ENCODE data around the gene CBX1.

- TF ChIP-seq CTCF (IDR thresholded peaks at IDR 0.05 in 2 of 3, conservative IDR thresholded peaks at IDR 0.05 in 1 of 3; ENCODE audit: control insufficient read depth in 2 of 3, extremely low read depth in 1 of 3, insufficient read depth in 1 of 3, low read depth in 3 of 3, low read length in 3 of 3): no peak
- TF ChIP-seq BRCA1 (IDR thresholded peaks at IDR 0.05; ENCODE audit: low read depth, low read length): no peak
- TF ChIP-seq HDGF (IDR thresholded peaks at IDR 0.05): no peak
- no peak for TF ChIP-seq EP300 (IDR thresholded peaks at IDR 0.05; ENCODE audit: borderline replicate concordance in 1 of 2, control insufficient read depth in 1 of 2, low read depth in 2 of 2, low read length in 2 of 2)
- no peak for TF ChIP-seq ZBTB40 (IDR thresholded peaks at IDR 0.05; ENCODE audit: borderline replicate concordance)
- TF ChIP-seq EZH2 (IDR thresholded peaks at IDR 0.05; ENCODE audit: borderline replicate concordance, control insufficient read depth, low read depth, low read length): no peak
- no peak for TF ChIP-seq FOS (IDR thresholded peaks at IDR 0.05; ENCODE audit: borderline replicate concordance, extremely low read depth, insufficient read length)
- no peak for TF ChIP-seq REST (IDR thresholded peaks at IDR 0.05; ENCODE audit: low read depth, low read length)
- no peak for TF ChIP-seq POLR2AphosphoS5 (IDR thresholded peaks at IDR 0.05; ENCODE audit: low read length)
- no peak for TF ChIP-seq CUX1 (IDR thresholded peaks at IDR 0.05; ENCODE audit: insufficient replicate concordance, low read depth, low read length)
- no peak for TF ChIP-seq POU2F2 (IDR thresholded peaks at IDR 0.05; ENCODE audit: borderline replicate concordance, low read depth, low read length)
- TF ChIP-seq SRF (IDR thresholded peaks at IDR 0.05; ENCODE audit: low read depth in 2 of 2, low read length in 2 of 2): no peak
- TF ChIP-seq BCLAF1 (IDR thresholded peaks at IDR 0.05): no peak
- TF ChIP-seq MAX (IDR thresholded peaks at IDR 0.05; ENCODE audit: low read depth, low read length): no peak
Measured at GRCh38 chr17:48066656-48067055, 34.6 kb downstream of the CBX1 start.
